DND-41 (cell line): Measurements from ENCODE around the gene MYPN.

Experiments
- ATAC-seq: fragments of 200-7000 bp; cut with Tn5 transposase; 3 replicates; pipeline ENCODE4 v1.9.1; 2021; ENCODE audit warnings: low read depth; ENCODE audit not compliant: insufficient read depth
- DNase-seq: peaks from one replicate; pipeline ENCODE4 v3.0.0-alpha.2; 2020
- H2AFZ ChIP-seq: 2 replicates; pipeline ENCODE4 v1.6.0; 2012; ENCODE audit warnings: low read depth, low read length
- H3K27ac ChIP-seq: 2 replicates; pipeline ENCODE4 v1.5.1; 2012; ENCODE audit warnings: low read length, inconsistent platforms
- H3K27me3 ChIP-seq: fragments of 200-600 bp; sonication (generic); 2 replicates; pipeline ENCODE4 v1.6.0; 2012; ENCODE audit warnings: low read length, mild to moderate bottlenecking, inconsistent platforms; ENCODE audit not compliant: insufficient read depth, poor library complexity
- H3K36me3 ChIP-seq: 2 replicates; pipeline ENCODE4 v1.5.1; 2012; ENCODE audit warnings: low read length, inconsistent platforms; ENCODE audit not compliant: insufficient read depth
- H3K4me1 ChIP-seq: 2 replicates; pipeline ENCODE4 v1.5.1; 2012; ENCODE audit warnings: mild to moderate bottlenecking, low read length; ENCODE audit not compliant: insufficient read depth
- H3K4me2 ChIP-seq: 2 replicates; pipeline ENCODE4 v1.6.0; 2012; ENCODE audit warnings: mild to moderate bottlenecking, moderate library complexity, low read length, inconsistent platforms; ENCODE audit not compliant: insufficient read depth
- H3K4me3 ChIP-seq, 2 experiments: fragments of 200-600 bp in 1 of 2; shearing (Covaris generic) in 1 of 2; 2 replicates each; pipeline ENCODE4 v1.5.1; 2012 to 2016; ENCODE audit warnings: inconsistent platforms in 2 of 2, low read length in 2 of 2, mild to moderate bottlenecking in 2 of 2, low read depth in 1 of 2, moderate library complexity in 1 of 2
- H3K79me2 ChIP-seq: 2 replicates; pipeline ENCODE4 v1.6.0; 2012; ENCODE audit warnings: low read length, inconsistent platforms; ENCODE audit not compliant: insufficient read depth
- H3K9ac ChIP-seq: 2 replicates; pipeline ENCODE4 v1.6.0; 2012; ENCODE audit warnings: low read depth, mild to moderate bottlenecking, inconsistent platforms, low read length, moderate library complexity
- H3K9me3 ChIP-seq: 2 replicates; pipeline ENCODE4 v1.5.1; 2012; ENCODE audit warnings: low read length, moderate library complexity, mild to moderate bottlenecking, inconsistent platforms; ENCODE audit not compliant: insufficient read depth, severe bottlenecking
- H4K20me1 ChIP-seq: 2 replicates; pipeline ENCODE4 v1.6.0; 2012; ENCODE audit warnings: low read length; ENCODE audit not compliant: insufficient read depth
- EZH2 ChIP-seq: IDR thresholded peaks from 3 replicates; pipeline ENCODE4 v1.6.1; 2012; ENCODE audit warnings: borderline replicate concordance, low read depth, mild to moderate bottlenecking, moderate library complexity, low read length, inconsistent platforms; ENCODE audit not compliant: severe bottlenecking
- TF ChIP-seq, protein P1 (sequence below): IDR thresholded peaks from 2 replicates; pipeline ENCODE4 v1.5.1; 2012; ENCODE audit warnings: borderline replicate concordance, low read length, moderate library complexity, mild to moderate bottlenecking; ENCODE audit not compliant: poor library complexity, severe bottlenecking; ENCODE audit errors: extremely low read depth

The MYPN gene

DNA sequence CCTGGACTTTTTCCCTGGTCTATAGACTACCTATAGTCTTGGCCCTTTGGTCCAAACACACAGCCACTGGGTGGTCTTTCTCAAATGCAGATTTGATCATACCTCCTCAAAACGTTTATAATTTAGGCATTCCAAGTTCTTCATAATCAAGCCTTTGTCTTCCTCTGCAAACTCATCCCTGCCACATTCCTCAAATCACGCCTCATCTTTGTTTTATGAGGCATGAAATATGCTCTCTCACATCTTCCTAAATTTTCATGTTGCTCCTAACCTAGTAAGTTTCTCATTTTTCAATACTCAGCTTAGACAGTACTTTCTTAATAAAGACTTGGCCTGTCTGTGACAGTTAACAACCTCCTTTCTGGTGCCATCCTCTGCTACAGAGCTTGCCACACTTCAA lies 23.3 kb upstream of the MYPN start:
- H3K9me3 ChIP-seq = no peaks in the 10 kb centered on the region
- no peaks in the 10 kb centered on the region for H3K79me2 ChIP-seq
- no peak overlapping the region for H3K4me3 ChIP-seq
- no peak overlapping the region for H3K9ac ChIP-seq
- no peaks in the 10 kb centered on the region for H3K36me3 ChIP-seq
- no peak for ATAC-seq
- H3K27me3 ChIP-seq = peaks cover 12% of the 10 kb centered on the region
- H2AFZ ChIP-seq = no peak overlapping the region
- no peak for DNase-seq
- H3K27ac ChIP-seq = no peak overlapping the region
- no peaks in the 10 kb centered on the region for H3K4me1 ChIP-seq
- no peak overlapping the region for H3K4me2 ChIP-seq
- TF ChIP-seq EZH2 = no peak
- TF ChIP-seq, protein P1, sequence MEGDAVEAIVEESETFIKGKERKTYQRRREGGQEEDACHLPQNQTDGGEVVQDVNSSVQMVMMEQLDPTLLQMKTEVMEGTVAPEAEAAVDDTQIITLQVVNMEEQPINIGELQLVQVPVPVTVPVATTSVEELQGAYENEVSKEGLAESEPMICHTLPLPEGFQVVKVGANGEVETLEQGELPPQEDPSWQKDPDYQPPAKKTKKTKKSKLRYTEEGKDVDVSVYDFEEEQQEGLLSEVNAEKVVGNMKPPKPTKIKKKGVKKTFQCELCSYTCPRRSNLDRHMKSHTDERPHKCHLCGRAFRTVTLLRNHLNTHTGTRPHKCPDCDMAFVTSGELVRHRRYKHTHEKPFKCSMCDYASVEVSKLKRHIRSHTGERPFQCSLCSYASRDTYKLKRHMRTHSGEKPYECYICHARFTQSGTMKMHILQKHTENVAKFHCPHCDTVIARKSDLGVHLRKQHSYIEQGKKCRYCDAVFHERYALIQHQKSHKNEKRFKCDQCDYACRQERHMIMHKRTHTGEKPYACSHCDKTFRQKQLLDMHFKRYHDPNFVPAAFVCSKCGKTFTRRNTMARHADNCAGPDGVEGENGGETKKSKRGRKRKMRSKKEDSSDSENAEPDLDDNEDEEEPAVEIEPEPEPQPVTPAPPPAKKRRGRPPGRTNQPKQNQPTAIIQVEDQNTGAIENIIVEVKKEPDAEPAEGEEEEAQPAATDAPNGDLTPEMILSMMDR = no peak
- no peaks in the 10 kb centered on the region for H4K20me1 ChIP-seq

DNA sequence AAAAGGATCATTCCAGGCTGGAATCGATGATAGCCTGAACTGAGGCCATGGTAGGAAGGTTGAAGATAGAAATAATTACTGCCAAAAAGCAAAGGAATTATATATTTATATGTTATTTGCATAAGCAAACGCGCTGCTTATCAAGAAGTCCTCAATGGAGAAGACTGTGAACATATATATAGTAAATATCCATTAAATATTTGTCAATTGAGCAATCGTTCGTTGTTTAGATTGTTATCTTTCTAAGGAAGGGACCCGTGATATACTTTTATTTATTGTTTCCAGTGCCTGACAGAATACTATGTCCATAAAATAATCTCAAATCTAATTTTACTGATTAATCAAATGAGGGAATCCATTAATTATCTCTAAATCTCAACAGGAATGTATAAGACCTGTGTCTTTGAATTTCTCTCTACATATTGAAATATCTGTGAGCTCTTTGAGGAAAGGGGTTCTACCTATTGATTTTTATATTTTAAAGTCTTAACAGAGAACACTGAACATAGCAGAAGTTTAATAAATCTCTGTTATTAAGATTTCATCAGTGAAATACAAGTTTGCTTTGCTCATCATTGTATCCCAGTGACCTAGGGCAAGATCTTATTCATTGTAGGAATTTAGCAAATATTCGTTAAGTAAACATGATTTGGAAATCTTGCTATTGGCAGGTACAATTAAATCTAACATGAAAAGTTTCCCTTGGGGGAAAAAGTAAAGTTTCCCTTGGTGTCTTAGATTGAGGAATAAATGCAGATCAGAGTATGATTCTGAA lies 22.2 kb upstream of the MYPN start:
- Histone ChIP-seq H3K4me2 (no peak overlapping the region), H3K36me3 (no peaks in the 10 kb centered on the region), H3K27me3 (peaks cover 12% of the 10 kb centered on the region), H3K9ac (no peak overlapping the region), H3K4me1 (no peaks in the 10 kb centered on the region), H3K79me2 (no peaks in the 10 kb centered on the region), H2AFZ (no peak overlapping the region), H4K20me1 (no peaks in the 10 kb centered on the region), H3K4me3 (no peak overlapping the region), H3K27ac (no peak overlapping the region), H3K9me3 (no peaks in the 10 kb centered on the region)
- DNase-seq = no peak
- TF ChIP-seq EZH2 = no peak
- TF ChIP-seq, protein P1 = no peak
- no peak for ATAC-seq

DNA sequence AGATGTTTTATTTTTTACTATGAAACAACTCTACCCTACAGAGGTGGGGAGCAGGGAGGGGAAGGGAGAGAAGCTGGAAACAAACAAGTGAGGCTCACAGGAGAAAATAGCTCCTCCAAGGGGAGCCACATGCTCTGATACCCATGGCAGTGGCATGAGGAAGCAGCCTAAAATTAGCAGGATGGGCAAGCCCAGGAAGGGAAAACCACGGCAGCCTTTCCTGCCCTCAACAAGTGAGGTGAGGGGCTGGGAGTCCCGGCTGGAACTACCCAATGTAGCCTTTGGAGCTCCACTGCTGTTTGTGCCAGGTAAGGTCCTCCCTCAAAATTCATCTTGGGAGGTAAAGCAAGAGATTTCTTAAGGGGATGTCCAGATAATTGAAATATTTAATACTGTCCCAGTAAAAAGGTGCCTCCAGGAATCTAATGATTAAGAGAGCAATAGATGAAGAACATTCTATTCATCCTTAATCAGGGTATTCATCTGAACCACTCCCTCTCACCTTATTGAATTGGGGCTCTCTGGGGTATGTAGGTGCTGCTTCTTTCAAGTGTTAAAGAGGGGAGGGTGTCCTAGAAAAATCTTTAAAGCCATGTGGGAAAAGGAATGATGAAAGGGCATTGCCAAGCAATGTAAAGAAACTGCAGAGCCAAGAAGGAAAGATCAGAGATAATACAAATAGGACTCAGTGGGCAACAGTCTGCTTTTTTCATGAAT lies 21.4 kb upstream of the MYPN start:
- Histone ChIP-seq H3K9ac (no peak overlapping the region), H2AFZ (no peak overlapping the region), H3K4me1 (no peaks in the 10 kb centered on the region), H3K27ac (no peak overlapping the region), H3K9me3 (no peaks in the 10 kb centered on the region), H4K20me1 (no peaks in the 10 kb centered on the region), H3K4me2 (no peak overlapping the region), H3K79me2 (no peaks in the 10 kb centered on the region), H3K36me3 (no peaks in the 10 kb centered on the region), H3K27me3 (peaks cover 11% of the 10 kb centered on the region), H3K4me3 (no peak overlapping the region)
- DNase-seq (no peak), ATAC-seq (no peak)
- TF ChIP-seq EZH2 = no peak
- TF ChIP-seq, protein P1 = no peak
